ENCODE measurements around the gene MIOX.

The MIOX gene

DNA sequence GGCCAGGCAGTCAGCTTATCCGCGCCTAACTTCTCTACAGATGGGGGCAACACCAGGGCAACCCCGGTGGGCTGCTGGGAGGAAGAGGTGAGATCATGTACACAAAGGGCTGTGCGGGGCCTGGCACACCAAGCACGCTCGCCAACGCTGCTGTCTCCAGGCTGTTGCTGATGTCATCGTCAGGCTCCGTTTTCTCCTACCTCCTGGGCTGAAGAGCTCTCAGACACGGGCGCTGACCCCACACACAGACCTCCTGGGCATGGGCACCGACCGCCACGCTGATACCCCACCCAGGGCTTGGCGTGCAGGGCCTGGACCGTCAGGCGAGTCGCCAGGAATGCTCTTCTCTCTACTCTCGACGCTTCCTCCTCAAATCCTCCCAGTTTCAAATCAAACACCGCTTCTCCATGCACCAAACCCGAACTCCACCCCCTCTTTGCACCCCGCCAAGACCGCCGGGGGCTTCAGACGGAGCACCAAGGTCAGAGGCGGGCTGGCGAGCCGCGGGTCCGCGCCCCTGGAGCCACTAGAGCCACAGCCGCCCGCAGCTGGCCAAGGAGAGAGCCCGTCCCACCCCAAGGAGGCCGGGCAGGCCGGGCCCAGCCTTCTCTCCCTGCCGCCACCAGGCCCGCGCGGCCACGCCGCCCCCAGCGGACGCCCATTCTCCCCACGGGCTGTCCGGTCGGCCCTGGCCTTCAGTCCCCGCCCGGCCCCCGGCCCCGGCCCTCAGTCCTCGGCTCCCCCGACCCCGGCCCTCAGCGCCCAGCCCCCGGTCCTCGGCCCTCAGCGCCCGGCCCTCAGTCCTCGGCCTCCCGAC, 12.6 kb upstream of the MIOX start:
- peak; percentile 36 to 75 (median 57) for DNase-seq

DNA sequence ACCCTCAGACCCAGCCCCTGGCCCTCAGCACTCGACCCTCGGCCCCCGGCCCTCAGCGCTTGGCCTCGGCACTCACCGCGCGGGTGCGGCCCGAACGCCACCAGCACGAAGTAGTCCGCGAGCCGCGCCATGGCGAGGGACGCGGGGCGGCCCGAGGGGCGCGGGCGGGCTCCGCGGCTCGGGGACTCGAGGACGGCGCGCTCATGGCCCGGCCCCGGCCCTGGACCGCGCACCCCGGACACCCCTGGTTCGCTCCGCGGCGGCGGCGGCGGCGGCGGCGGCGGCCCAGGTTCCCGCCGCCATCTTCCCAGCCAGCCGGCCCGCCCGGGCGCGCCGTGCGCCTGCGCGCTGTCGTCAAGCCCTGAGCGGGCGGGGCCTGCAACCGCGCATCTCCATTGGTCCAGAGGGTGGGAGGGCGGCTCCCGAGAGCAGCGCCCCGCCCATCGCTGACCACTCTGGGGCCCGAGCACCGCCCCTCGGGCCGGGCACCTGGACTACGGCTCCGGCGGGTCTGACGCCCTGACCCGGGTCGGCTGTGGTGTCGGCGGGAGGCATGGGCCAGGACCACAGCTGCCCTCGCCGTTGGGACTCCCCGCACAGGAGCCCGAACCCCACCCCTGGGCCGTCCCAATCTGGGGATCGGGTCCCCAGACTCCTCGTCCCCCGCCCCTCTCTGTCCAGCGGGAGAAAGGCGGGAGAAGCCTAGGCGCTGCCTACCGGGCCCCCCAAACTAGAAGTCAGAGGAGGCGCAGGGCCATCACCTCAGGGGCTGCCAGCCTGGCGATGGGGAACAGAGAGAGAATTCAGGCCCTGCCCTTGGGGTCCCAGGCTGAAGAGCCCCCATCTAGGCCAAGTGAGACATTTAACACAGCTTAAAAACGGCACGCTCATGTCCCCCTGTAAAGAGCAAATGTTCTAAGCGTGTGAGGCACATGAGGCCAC, 11.7 kb upstream of the MIOX start, which contains the start of gene SBF1:
Gene SBF1 (minus strand): TSS at position 326 of the 942 bp plus-strand sequence. CDS start 195 bp downstream, at position 131.
- peak; percentile 94 to 98 (median 96) for DNase-seq

DNA sequence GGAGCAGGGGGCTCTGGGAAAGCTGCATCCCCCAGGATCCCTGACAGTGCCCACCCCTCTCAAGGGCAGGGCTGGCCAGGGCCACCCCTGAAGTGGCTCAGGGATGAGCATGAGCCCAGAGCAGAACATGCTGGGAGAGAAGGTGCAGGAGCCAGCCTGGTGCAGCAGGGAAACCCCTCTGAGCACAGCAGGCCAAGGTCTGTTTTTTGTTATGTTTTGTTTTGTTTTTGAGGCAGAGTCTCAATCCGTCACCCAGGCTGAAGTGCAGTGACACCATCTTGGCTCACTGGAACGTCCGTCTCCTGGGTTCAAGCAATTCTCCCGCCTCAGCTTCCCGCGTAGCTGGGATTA, 11.0 kb upstream of the MIOX start:
- no peak for DNase-seq

DNA sequence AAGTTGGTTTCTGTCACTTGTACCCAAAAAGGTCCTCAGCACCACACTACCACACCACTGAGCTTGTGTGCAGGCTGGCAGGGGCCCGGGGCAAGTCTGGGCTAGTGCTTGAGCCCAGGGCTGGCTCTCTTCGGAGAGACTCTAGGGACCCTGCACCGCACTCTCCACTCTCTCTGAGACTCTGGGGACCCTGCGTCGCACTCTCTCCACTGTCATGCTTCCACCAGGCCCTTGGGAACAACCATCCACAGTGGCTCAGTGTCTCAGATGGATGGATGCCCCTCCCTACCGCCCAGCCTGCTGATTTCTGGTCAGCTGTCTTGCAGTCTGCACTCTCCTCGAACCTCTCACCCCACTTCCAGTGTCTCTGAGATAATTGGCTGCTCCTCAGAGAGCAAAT, 9.8 kb upstream of the MIOX start:
- no peak for DNase-seq

DNA sequence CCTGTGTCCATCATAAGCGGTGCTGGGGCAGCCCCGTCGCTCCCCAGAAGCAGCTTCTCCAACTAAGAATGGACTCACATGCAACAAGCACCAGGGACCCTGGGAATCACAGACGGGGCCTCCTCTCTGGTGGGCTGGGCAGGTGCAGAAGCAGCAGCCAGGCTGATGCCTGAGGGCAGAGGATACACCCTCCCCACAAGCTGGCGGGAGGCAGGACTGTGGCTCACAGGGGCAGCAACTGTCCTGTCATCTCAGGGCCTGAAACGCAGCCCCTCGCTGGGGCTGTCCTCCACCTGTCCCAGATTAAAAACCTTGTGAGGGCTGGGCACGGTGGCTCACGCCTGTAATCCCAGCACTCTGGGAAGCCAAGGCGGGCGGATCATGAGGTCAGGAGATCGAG, 8.7 kb upstream of the MIOX start:
- DNase-seq: no peak

DNA sequence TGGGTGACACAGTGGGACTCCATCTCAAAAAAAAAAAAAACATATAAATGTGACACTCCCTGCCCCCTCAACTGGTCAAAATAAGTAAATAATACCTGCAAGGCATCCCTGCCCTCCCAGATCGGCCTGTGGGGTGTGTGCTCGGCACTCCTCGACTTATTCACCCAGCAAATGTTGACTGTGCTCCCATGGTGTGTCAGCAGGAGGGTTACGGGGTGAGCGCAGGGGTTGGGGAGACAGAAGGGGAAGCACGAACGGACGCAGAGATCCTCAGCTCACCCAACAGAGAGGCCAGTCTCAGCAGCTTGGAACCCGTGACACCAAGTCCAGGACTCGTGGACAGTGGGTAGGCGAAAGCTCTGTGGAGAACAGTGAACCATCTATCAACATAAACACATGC, 6.9 kb upstream of the MIOX start:
- DNase-seq: peak; percentile 23 to 62 (median 40)

DNA sequence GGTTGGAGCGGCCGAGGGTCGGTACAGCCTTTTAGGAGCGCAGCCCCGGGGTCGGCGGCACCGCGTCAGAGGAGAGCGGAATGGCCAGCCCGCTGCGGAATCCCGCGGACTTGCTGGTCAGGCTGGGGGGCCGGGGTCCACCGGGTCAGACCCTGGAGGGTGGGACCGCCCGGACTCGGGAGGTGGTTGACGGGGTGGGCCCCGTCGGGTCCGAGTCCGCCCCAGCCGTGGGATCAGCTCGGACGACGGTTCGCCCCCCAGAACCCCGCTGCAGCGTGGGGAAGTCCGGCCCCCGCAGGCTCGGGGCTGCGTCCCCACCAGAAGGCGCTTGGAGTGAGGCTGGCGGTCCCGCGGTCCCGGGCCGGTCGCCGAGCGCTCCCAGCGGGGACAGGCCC, 5.6 kb upstream of the MIOX start:
- no peak for DNase-seq

DNA sequence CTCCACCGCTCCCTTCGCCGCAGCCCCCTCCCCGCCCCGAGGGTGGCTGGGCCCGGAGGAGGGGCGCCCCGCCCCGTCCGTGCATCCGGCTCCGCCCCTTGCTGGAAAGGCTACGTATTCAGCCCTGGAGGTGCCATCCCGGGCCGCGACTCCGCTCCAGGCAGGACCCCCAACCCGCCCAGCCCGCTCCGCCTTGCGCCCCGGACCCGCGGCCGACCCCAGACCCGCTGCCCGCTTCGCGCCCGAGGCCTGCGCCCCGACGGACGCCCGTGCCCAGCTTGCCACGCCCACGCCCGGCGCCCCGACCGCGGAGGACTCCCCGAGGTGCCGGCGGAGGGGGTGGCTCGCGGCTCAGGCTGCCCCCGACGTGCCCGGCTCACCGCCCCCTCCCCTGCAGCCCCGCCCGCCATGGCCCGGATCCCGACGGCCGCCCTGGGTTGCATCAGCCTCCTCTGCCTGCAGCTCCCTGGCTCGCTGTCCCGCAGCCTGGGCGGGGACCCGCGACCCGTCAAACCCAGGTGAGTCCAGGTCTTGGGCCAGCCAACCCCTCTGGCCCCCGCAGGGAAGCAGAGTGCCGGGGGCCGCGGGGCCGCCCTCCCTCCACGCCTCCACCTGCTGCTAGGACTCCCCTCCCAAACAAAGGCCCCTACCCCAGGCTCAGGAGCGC, 5.1 kb upstream of the MIOX start, which contains the start of gene ADM2:
Gene ADM2 (plus strand): TSS at position 104 of the 667 bp plus-strand sequence. CDS start 305 bp downstream, at position 409.
- DNase-seq: peak in 3 of 4 experiments; percentile 17 to 54 (median 42)

DNA sequence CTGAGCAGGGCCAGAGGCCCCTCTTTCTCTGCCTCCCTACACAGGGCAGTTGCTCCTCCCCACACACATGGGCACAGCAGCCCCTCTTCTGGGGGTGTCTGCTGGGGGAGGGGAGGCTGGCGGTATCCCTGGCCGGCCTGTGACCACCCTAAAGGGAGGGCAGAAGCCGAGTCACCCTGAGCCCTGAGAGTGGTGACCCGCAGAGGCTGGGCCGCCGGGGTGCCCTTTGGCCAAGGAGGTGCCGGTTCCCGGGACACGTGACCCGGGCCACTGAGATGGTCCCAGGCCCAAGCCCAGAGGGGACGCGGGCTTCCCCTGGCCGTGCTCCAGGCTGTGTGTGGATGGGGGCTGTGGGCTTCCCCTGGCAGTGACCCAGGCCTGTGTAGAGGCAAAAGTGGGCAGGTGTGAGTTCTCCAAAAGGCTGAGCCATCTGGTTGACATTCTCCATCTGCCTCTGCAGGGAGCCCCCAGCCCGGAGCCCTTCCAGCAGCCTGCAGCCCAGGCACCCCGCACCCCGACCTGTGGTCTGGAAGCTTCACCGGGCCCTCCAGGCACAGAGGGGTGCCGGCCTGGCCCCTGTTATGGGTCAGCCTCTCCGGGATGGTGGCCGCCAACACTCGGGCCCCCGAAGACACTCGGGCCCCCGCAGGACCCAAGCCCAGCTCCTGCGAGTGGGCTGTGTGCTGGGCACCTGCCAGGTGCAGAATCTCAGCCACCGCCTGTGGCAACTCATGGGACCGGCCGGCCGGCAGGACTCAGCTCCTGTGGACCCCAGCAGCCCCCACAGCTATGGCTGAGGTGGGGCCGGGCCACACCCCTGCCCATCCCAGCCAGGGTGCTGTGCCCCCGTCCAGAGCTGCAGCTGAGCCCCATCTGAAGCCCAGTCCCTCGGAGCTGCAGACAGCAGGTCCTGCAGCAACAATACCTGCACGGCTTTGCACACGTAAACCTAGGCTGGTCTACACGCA, 4.3 kb upstream of the MIOX start:
- DNase-seq: no peak

DNA sequence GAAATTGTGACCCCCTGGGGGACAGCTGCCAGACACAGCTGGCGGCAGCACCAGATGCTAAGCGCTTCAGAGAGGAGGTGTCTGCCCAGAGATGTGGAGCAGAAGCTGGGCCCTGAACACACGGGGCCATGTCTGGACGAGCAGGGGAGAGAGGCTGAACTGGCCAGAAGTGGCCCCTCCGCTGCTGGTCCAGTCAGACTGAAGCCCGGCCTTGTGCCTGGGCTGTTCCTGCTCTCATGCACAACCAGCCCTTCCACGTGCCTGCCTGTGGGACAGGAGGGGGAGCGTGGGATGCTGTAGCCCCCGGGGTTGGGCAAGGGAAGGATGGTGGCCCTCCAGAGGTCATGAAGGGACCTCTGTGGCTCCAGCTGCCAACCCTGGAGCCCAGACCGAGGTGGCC, 3.6 kb upstream of the MIOX start:
- no peak for DNase-seq

DNA sequence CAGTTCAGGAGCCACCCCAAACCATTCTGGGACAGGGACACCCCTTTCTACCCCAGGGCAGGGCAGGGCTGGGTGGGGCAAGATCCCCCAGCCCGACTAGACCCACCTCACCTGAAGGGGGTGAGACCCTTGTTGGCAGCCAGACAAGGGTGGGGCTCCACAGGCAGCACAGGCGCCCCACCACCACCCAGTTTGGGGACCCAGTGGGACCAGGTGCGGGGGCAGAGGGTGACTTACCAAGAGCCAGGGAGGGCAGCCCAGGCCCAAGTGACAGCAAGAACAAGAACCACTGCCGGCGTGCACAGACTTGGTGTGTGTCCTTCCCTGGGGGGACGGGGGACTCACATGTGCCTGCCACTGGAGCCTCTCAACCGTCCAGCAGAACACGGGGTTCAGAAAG, 3.1 kb upstream of the MIOX start:
- DNase-seq: no peak

DNA sequence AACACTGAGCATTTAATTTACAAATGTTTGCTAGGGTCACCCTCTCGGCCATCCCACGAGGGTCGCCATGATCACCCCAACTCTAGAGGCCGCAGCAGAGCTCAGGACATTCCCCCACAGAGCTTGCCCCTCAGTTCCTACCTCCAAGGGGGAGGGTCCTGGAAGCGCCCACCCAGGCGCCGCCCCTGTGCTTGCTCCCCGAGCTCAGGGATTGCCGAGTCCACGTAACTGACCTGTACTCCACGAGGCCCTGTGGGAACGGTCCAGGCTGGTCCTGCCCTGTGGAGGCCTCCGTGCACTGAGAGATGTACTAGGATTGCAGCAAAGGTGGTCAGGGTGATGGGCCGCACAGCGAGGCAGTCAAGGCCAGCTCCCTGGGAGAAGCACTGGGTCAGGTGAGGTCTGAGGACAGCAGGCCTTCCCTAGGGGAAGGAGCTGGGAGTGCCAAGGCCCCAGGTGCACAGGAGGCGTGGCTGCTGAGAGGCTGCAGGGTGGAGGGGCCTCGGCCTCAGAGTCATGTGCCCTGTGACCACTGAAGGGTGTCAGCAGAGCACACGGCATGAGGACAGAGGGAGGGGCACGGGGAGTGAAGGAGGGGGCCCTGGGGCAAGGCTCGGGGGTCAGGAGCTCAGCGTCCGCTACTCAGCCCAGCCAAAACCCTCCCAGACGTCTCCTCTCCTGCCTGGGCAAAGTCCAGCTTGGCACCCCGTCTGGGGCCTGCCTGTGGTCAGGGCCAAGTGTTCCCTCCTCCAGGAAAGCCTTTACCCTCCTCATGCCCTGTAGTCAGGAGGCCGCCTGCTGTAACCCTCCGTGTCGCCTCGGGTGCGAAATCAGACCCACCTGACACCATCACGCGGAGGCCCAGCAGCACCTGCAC, 2.4 kb upstream of the MIOX start:
- no peak for DNase-seq

DNA sequence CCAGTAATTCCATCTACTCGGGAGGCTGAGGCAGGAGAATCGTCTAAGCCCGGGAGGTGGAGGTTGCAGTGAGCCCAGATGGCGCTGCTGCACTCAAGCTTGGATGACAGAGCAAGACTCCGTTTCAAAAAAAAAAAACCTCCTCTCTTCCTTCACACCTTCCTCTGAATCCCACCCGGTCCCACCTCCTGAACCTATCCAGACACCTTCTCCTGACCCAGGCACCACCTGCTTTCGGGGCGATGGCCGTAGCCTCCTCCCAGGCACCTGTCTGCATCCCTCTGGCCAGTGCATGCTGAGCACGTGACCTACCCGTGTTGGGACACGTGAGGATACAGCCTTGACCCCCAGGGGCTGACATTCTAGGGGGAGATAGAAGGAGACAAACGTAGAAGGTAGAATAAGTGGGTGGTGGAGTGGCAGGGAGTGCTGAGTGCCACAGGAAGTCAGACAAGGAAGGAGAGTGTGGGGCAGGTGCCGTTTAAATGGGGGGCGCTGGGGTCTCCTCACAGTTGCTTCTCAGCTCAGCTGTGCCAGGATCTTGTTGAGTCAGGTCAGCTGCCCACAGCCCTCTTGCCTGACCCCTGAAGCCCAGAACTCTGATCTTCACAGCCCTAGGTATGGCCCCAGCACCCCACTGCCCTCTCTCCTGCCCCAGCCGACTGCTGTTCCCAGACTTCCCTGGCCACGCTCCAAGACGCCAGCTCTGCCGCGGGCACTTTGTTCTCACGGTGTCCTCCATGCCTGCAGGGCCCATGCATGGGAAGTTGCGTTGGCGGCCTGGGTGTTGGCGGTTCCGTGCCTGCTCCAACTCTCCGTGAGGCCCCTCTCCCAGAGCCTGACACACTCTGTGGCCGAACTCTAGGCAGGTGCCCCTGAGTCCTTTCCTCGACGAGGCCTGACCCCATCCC, 1.2 kb upstream of the MIOX start:
- no peak for DNase-seq

DNA sequence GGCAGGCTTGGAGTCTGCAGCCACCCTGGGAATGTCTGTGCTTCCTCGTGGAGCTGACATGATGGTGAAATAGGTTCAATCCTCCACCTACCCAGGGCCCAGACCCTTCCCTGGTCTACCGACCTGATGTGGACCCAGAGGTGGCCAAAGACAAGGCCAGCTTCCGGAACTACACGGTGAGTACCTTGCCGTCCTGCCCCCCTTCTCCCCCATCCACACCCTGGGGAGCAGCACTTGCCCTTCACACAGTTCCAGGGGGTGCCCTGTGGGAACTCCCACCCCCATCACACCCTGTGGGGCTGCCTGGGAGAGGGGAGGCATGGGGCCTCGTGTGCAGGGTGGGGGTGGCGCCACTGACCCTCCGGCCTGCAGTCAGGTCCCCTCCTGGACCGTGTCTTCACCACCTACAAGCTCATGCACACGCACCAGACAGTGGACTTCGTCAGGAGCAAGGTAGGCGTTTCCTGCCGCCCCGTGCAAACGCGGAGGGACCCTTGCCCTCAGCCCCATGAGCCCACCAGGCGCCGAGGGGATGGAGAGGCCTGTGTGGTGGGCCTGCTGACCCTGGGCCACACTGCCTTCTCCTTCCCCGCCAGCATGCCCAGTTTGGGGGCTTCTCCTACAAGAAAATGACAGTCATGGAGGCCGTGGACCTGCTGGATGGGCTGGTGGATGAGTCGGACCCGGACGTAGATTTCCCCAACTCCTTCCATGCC, 789 bp downstream of the MIOX start:
- DNase-seq: no peak

DNA sequence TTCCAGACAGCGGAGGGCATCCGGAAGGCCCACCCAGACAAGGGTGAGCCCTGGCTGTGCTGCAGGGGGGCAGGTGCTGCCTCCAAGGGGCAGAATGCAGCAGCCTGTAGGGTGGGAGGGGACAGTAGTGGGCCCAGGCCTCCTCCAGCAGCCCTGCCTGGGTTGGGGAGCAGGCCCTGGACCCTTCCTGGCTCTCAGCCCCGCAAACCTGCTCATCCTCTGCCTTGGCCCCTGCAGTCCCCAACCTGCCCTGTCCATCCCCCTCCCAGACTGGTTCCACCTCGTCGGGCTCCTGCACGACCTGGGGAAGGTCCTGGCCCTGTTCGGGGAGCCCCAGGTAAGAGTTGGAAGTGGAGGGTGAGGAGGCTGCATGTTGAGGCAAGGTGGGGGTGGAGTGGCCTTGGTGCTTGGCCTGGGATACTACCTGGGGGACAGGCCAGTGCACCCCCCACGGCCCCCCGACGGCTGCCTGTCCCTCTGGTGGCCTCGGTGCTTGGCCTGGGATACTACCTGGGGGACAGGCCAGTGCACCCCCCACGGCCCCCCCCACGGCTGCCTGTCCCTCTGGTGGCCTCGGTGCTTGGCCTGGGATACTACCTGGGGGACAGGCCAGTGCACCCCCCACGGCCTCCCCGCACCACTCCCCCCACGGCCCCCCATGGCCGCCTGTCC, 1.5 kb downstream of the MIOX start:
- no peak for DNase-seq

DNA sequence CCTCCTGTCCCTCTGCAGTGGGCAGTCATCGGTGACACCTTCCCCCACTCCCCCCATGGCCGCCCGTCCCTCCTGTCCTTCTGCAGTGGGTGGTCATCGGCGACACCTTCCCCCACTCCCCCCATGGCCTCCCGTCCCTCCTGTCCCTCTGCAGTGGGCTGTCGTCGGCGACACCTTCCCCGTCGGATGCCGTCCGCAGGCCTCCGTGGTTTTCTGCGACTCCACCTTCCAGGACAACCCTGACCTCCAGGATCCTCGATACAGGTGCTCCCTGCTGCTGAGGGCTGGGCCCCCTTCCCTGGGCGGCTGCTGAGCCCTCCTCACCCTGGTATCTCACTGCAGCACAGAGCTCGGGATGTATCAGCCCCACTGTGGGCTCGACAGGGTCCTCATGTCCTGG, 2.2 kb downstream of the MIOX start:
- no peak for DNase-seq

DNA sequence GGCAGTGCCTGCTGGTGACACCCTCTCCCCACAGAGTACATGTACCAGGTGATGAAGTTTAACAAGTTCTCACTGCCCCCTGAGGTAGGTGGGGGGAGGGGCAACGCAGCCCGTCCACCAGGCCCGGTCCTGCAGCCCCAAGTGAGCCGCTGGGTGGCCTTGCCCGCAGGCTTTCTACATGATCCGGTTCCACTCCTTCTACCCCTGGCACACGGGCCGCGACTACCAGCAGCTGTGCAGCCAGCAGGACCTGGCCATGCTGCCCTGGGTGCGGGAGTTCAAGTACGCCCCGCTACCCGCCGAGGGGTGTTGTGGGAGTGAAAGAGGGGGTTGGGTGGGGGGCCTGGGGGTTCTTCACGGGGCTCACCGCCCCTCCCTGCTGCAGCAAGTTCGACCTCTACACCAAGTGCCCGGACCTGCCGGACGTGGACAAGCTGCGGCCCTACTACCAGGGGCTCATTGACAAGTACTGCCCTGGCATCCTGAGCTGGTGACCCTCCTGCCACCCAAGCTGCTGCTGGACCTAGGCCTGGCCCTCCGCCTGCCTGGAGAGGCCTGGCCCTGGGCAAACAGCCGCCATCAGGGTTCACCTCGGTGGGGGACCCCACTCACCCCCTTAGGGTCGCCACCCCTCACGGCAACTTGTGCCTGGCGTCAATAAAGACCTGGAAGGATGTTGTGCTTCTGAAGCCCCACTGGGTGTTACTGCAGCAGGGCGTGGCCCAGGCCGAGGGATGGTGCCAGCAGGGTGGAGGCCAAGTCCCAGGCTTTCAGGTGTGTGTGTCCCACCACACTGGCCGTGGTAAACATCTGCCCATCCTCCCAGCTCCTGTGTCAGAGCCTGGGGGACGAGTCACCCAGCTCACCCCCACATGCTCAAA, 2.9 kb downstream of the MIOX start:
- DNase-seq: no peak

Data from suppressor macrophage (primary cell).